ENCODE results near the gene GOLGB1.
"Not testable (repeated sequence)": the region's sequence is repeated elsewhere in the genome, so short reads cannot be mapped to it uniquely, and the experiment has no call there.

Gene GOLGB1

GRCh38 chr3:121749276-121750086 lies at the start of gene GOLGB1:
Gene GOLGB1 (minus strand): TSS chr3:121749741. CDS start chr3:121730971, 18,770 bp downstream.
- DNase-seq = peak; percentile 97

- DNase-seq = no peak
Observed at GRCh38 chr3:121796970-121797369, 47.4 kb upstream of the GOLGB1 start.

GRCh38 chr3:121794264-121794983 lies 44.9 kb upstream of the GOLGB1 start:
- no peak for DNase-seq

- no peak for DNase-seq
Observed at GRCh38 chr3:121793078-121793477, 43.5 kb upstream of the GOLGB1 start.

- no peak for DNase-seq
Observed at GRCh38 chr3:121786485-121786884, 36.9 kb upstream of the GOLGB1 start.

GRCh38 chr3:121782784-121783183 lies 33.2 kb upstream of the GOLGB1 start:
- not testable (repeated sequence) for DNase-seq

GRCh38 chr3:121781611-121782010 lies 32.1 kb upstream of the GOLGB1 start:
- DNase-seq = no peak

GRCh38 chr3:121775095-121775494 lies 25.6 kb upstream of the GOLGB1 start:
- not testable (repeated sequence) for DNase-seq

GRCh38 chr3:121769246-121769645 lies 19.7 kb upstream of the GOLGB1 start:
- no peak for DNase-seq

GRCh38 chr3:121768452-121768851 lies 18.9 kb upstream of the GOLGB1 start:
- DNase-seq = no peak

- DNase-seq = no peak
Observed at GRCh38 chr3:121759541-121760202, 10.1 kb upstream of the GOLGB1 start.

- no peak for DNase-seq
Observed at GRCh38 chr3:121758727-121759450, 9.3 kb upstream of the GOLGB1 start.

GRCh38 chr3:121757812-121758545 lies 8.4 kb upstream of the GOLGB1 start:
- no peak for DNase-seq

GRCh38 chr3:121757087-121757811 lies 7.7 kb upstream of the GOLGB1 start:
- peak; percentile 54 for DNase-seq

GRCh38 chr3:121752772-121753171 lies 3.2 kb upstream of the GOLGB1 start:
- no peak for DNase-seq

GRCh38 chr3:121752261-121752660 lies 2.7 kb upstream of the GOLGB1 start:
- no peak for DNase-seq

- DNase-seq = no peak
Observed at GRCh38 chr3:121750087-121750415, 510 bp upstream of the GOLGB1 start.

- DNase-seq = no peak
Observed at GRCh38 chr3:121748680-121749275, 763 bp downstream of the GOLGB1 start.

- no peak for DNase-seq
Observed at GRCh38 chr3:121747976-121748375, 1.6 kb downstream of the GOLGB1 start.

- DNase-seq = not testable (repeated sequence)
Observed at GRCh38 chr3:121743106-121743505, 6.4 kb downstream of the GOLGB1 start.

GRCh38 chr3:121740896-121741295 lies 8.6 kb downstream of the GOLGB1 start:
- DNase-seq = no peak
